Endothelial cell of umbilical vein (primary cell): ENCODE measurements around the gene WDR82. TPM values are rescaled to one million over a fixed set of nuclear protein-coding genes. Genes with fewer than 3 reads are reported as not detected.

Experiments used
- BruUV-seq: library from RNA; stranded (reverse); fragments of 400-500 nt; replicated peaks from 2 replicates; lab custom pipeline; 2021; lab: Mats Ljungman, UMichigan
- CTCF ChIA-PET: fragments of 300-600, 350-600 bp; sonication (Branson Sonifier 250); formaldehyde crosslinking; loops from one replicate; lab custom pipeline; 2021; ENCODE audit warnings: antibody characterized with exemption, inconsistent platforms; lab: Charles Lee
- POLR2A ChIA-PET: fragments of 300-600, 350-600 bp; sonication (Branson Sonifier 250); formaldehyde crosslinking; loops from one replicate; lab custom pipeline; 2021; ENCODE audit warnings: antibody characterized with exemption, inconsistent platforms; lab: Charles Lee
- DNase-seq: peaks from one replicate; pipeline ENCODE4 v3.0.0-alpha.2; 2011; ENCODE audit warnings: low read depth, low spot score
- FAIRE-seq: peaks from 2 replicates; lab custom pipeline; 2011; peaks lifted over from hg19 to GRCh38; lab: Jason Lieb, UNC
- H2AFZ ChIP-seq: 2 replicates; pipeline ENCODE4 v1.6.0; 2012; ENCODE audit warnings: low read depth, low read length, control low read depth, inconsistent platforms
- H3K27ac ChIP-seq: 2 replicates; pipeline ENCODE4 v1.5.1; 2011; ENCODE audit warnings: low read depth, mild to moderate bottlenecking, control low read depth, low read length, moderate library complexity; ENCODE audit not compliant: insufficient read depth
- H3K27me3 ChIP-seq, 2 experiments: 2 replicates each; pipeline versions ENCODE4 v1.6.0 to v1.6.1; 2011; ENCODE audit warnings: low read length in 2 of 2, mixed read lengths in 1 of 2; ENCODE audit not compliant: control insufficient read depth in 2 of 2, insufficient read depth in 2 of 2
- H3K36me3 ChIP-seq, 2 experiments: 2 replicates in 1 of 2; 3 replicates in 1 of 2; pipeline ENCODE4 v1.5.1; 2011; ENCODE audit warnings: low read length in 2 of 2, mild to moderate bottlenecking in 1 of 2, moderate library complexity in 1 of 2; ENCODE audit not compliant: control insufficient read depth in 2 of 2, insufficient read depth in 2 of 2; ENCODE audit errors: extremely low read depth in 1 of 2
- H3K4me1 ChIP-seq: 3 replicates; pipeline ENCODE4 v1.5.1; 2011; ENCODE audit warnings: mild to moderate bottlenecking, low read length; ENCODE audit not compliant: control insufficient read depth, insufficient read depth; ENCODE audit errors: extremely low read depth
- H3K4me2 ChIP-seq: 2 replicates; pipeline ENCODE4 v1.6.1; 2011; ENCODE audit warnings: low read length, control low read depth, mixed read lengths; ENCODE audit not compliant: insufficient read depth
- H3K4me3 ChIP-seq, 3 experiments: fragments of 200-600 bp in 1 of 3; sonication (generic), shearing (Covaris generic) in 1 of 3; replicated peaks in 1 of 3; 2 replicates each; pipeline ENCODE4 v1.5.1; 2011 to 2016; ENCODE audit warnings: control low read depth in 3 of 3, low read length in 3 of 3, mild to moderate bottlenecking in 2 of 3, inconsistent platforms in 1 of 3, low read depth in 1 of 3, moderate library complexity in 1 of 3; ENCODE audit not compliant: insufficient read depth in 1 of 3
- H3K79me2 ChIP-seq: 2 replicates; pipeline ENCODE4 v1.6.0; 2012; ENCODE audit warnings: low read length, inconsistent platforms; ENCODE audit not compliant: control insufficient read depth, insufficient read depth
- H3K9ac ChIP-seq: replicated peaks from 2 replicates; pipeline ENCODE3; 2011; ENCODE audit warnings: low read length, control low read depth; ENCODE audit not compliant: insufficient read depth; ENCODE audit errors: extremely low read depth
- H3K9me1 ChIP-seq: replicated peaks from 3 replicates; pipeline ENCODE4 v1.6.0; 2011; ENCODE audit warnings: mild to moderate bottlenecking, low read length; ENCODE audit not compliant: control insufficient read depth, insufficient read depth; ENCODE audit errors: extremely low read depth
- H3K9me3 ChIP-seq: replicated peaks from 2 replicates; pipeline ENCODE4 v1.5.1; 2012; ENCODE audit warnings: low read length, inconsistent platforms; ENCODE audit not compliant: control insufficient read depth, insufficient read depth
- H4K20me1 ChIP-seq: replicated peaks from 2 replicates; pipeline ENCODE3; 2011; ENCODE audit warnings: mild to moderate bottlenecking, low read length; ENCODE audit not compliant: control insufficient read depth, insufficient read depth; ENCODE audit errors: extremely low read depth
- CTCF ChIP-seq, 2 donors: IDR thresholded peaks; 1 replicate in 1 of 2; 2 replicates in 1 of 2; pipeline ENCODE4 v1.5.1; 2011; ENCODE audit warnings: low read length in 2 of 2, mild to moderate bottlenecking in 2 of 2, moderate library complexity in 2 of 2, control low read depth in 1 of 2, inconsistent platforms in 1 of 2, low read depth in 1 of 2; ENCODE audit not compliant: insufficient read depth in 1 of 2; ENCODE audit errors: extremely low read depth in 1 of 2
- EZH2 ChIP-seq: IDR thresholded peaks from 2 replicates; pipeline ENCODE4 v1.6.1; 2012; ENCODE audit warnings: borderline replicate concordance, low read depth, mild to moderate bottlenecking, moderate library complexity, low read length, inconsistent platforms; ENCODE audit not compliant: severe bottlenecking
- FOS ChIP-seq: IDR thresholded peaks from 2 replicates; pipeline ENCODE4 v1.6.1; 2011; ENCODE audit warnings: mild to moderate bottlenecking, low read length, moderate library complexity, borderline replicate concordance; ENCODE audit not compliant: insufficient read depth
- GATA2 ChIP-seq: IDR thresholded peaks from 2 replicates; pipeline ENCODE4 v1.7.0; 2011; ENCODE audit warnings: low read depth, mild to moderate bottlenecking, moderate library complexity, mixed read lengths, low read length; ENCODE audit not compliant: insufficient read length, insufficient read depth
- JUN ChIP-seq: IDR thresholded peaks from 2 replicates; pipeline ENCODE4 v1.6.1; 2011; ENCODE audit warnings: borderline replicate concordance, low read depth; ENCODE audit not compliant: insufficient read length, insufficient read depth
- MAX ChIP-seq: IDR thresholded peaks from 2 replicates; pipeline ENCODE4 v1.6.1; 2011; ENCODE audit not compliant: insufficient read depth, insufficient read length
- MYC ChIP-seq: IDR thresholded peaks from one replicate; pipeline ENCODE4 v1.6.1; 2011; ENCODE audit warnings: mild to moderate bottlenecking, low read depth, low read length
- POLR2A ChIP-seq: IDR thresholded peaks from 2 replicates; pipeline ENCODE4 v1.6.1; 2012; ENCODE audit warnings: low read depth, mild to moderate bottlenecking, control low read depth, low read length
- POLR2AphosphoS5 ChIP-seq: IDR thresholded peaks from 2 replicates; pipeline ENCODE4 v1.6.1; 2012; ENCODE audit warnings: low read depth, mild to moderate bottlenecking, control low read depth, low read length, moderate library complexity; ENCODE audit not compliant: insufficient read depth
- dilution Hi-C: fragments of 300-500 bp; cut with MboI; formaldehyde crosslinking; loops from one replicate; pipeline ENCODE4 v1.15.0; 2019; ENCODE audit warnings: low sequenced_read_pairs; ENCODE audit not compliant: extremely low pct_ligation_motif_present
- intact Hi-C: fragments of 100-400 bp; cut with micrococcal nuclease; formaldehyde crosslinking; loops from one replicate; pipeline ENCODE4 v1.10.0; 2022
- polyA plus RNA-seq, 4 experiments: library from polyadenylated mRNA; depleted of rRNA in 3 of 4; stranded (reverse) in 3 of 4; unstranded in 1 of 4; fragments of >200 nt; gene quantifications; 2 replicates each; pipeline versions ENCODE4 v1.2.1 to v1.2.3, GENCODE V29; 2011 to 2012; ENCODE audit warnings: missing spikeins in 1 of 4
- total RNA-seq: library from RNA; stranded (reverse); gene quantifications from 2 replicates; pipeline ENCODE4 v1.2.3, GENCODE V29; 2021

Gene WDR82
- total and polyA plus RNA-seq, 2 donors (not counting 3 experiments of a cell fraction or from before 2014, with no cell fraction given) = 39.9 to 71.3 TPM

- no peak overlapping the region for H3K4me2 ChIP-seq
- dilution Hi-C loops (no loop called here), intact Hi-C loops (no loop called here)
- H3K4me3 ChIP-seq = no peak overlapping the region
- BruUV-seq = no TSS peak
- H3K27ac ChIP-seq = no peak overlapping the region
- no peak for FAIRE-seq
- H3K9me1 ChIP-seq = no peaks in the 10 kb centered on the region
- H4K20me1 ChIP-seq = no peaks in the 10 kb centered on the region
- no peak overlapping the region for H3K9ac ChIP-seq
- POLR2A ChIA-PET = no interaction called here
- DNase-seq = no peak
- H3K36me3 ChIP-seq = peaks cover 14 to 27% of the 10 kb centered on the region in 2 experiments
- H3K4me1 ChIP-seq = peaks cover 11% of the 10 kb centered on the region
- H3K9me3 ChIP-seq = no peaks in the 10 kb centered on the region
- TF ChIP-seq EZH2 (no peak), POLR2AphosphoS5 (no peak), CTCF (IDR thresholded peaks at IDR 0.05; ENCODE audit: extremely low read depth in 1 of 2, insufficient read depth in 1 of 2, low read depth in 1 of 2, low read length in 2 of 2) (no peak), JUN (no peak), POLR2A (no peak), MAX (no peak), MYC (no peak), GATA2 (no peak), FOS (no peak)
- H3K27me3 ChIP-seq = no peaks in the 10 kb centered on the region
- peaks cover 28% of the 10 kb centered on the region for H3K79me2 ChIP-seq
- CTCF ChIA-PET = interaction anchor here (1.2 to 5.3 kb wide), 9 partner anchors 13 to 152 kb away, joined by 3 to 91 read pairs (median 15); partner anchors contain the start of gene WDR82
- H2AFZ ChIP-seq = no peak overlapping the region
Observed at GRCh38 chr3:52233108-52233591, 45.3 kb downstream of the WDR82 start.
